Choroid plexus epithelial cell (primary cell): ENCODE data around the gene ZNF394.
"Not testable (repeated sequence)": the region's sequence is repeated elsewhere in the genome, so short reads cannot be mapped to it uniquely, and the experiment has no call there.

Source experiments
- DNase-seq: peaks from one replicate; pipeline ENCODE4 v3.0.0-alpha.2; 2010; ENCODE audit warnings: low read depth
- H3K4me3 ChIP-seq: 2 replicates; pipeline ENCODE4 v1.5.1; 2011; ENCODE audit warnings: low read depth, mild to moderate bottlenecking, control low read depth, low read length, moderate library complexity
- TF ChIP-seq, protein P1 (sequence below): conservative IDR thresholded peaks from 2 replicates; pipeline ENCODE4 v1.5.1; 2011; ENCODE audit warnings: low read depth, mild to moderate bottlenecking, control low read depth, inconsistent platforms, low read length, moderate library complexity

The ZNF394 gene

DNA sequence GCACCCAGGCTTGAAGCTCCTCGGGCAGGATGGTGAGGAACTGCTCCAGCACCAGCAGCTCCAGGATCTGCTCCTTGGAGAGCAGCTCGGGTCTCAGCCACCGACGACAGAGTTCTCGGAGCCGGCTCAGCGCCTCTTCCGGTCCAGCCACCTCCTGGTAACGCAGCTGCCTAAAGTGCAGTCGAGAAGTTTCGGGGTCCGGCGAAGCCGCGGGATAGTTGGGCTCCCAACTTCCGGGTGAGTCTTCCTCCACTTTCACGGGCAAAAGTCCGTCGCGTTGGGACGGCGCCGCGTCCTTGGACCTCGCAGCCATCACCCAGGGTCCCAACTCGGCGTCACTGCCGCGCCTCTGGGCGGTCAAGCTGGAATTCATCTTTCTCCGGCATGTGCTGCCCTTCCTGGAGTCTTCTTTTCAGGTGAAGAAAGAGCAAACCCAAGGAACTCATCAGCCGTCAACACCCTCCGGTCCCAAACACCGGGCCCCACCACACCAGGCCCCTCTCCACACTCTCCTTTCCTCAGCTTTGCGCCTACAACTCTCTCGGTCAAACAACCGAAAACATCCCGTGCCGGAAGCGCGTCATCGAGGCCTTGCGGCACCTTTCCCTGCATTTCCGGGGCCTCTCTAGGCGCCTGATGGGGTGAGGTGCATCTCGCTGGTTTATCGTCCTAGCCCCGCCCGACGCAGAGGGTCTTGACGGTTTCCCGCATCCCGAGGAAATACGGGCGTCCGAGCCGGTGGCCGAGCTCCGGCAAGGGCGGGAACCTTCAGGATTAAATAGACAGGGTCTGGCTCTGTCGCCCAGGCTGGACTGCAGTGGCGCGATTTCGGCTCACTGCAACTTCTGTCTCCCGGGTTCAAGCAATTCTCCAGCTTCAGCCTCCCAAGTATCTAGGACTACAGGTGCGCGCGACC, at the start of gene ZNF394:
Gene ZNF394, minus strand, starts transcription at position 561 of the 916 bp plus-strand sequence. Its CDS starts 188 bp downstream, at position 373.
- DNase-seq = peak; percentile 93
- H3K4me3 ChIP-seq = peak within 1 kb of the TSS; percentile 98
- TF ChIP-seq, protein P1, sequence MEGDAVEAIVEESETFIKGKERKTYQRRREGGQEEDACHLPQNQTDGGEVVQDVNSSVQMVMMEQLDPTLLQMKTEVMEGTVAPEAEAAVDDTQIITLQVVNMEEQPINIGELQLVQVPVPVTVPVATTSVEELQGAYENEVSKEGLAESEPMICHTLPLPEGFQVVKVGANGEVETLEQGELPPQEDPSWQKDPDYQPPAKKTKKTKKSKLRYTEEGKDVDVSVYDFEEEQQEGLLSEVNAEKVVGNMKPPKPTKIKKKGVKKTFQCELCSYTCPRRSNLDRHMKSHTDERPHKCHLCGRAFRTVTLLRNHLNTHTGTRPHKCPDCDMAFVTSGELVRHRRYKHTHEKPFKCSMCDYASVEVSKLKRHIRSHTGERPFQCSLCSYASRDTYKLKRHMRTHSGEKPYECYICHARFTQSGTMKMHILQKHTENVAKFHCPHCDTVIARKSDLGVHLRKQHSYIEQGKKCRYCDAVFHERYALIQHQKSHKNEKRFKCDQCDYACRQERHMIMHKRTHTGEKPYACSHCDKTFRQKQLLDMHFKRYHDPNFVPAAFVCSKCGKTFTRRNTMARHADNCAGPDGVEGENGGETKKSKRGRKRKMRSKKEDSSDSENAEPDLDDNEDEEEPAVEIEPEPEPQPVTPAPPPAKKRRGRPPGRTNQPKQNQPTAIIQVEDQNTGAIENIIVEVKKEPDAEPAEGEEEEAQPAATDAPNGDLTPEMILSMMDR = no peak

GRCh38 chr7:99549545-99549944, 49.5 kb upstream of the ZNF394 start:
- not testable (repeated sequence) for H3K4me3 ChIP-seq, DNase-seq

GRCh38 chr7:99545308-99545707, 45.2 kb upstream of the ZNF394 start:
- not testable (repeated sequence) for DNase-seq, H3K4me3 ChIP-seq

- TF ChIP-seq, protein P1 = no peak
- no peak overlapping the region for H3K4me3 ChIP-seq
- DNase-seq = no peak
Measured at GRCh38 chr7:99543916-99544315, 43.8 kb upstream of the ZNF394 start.

DNA sequence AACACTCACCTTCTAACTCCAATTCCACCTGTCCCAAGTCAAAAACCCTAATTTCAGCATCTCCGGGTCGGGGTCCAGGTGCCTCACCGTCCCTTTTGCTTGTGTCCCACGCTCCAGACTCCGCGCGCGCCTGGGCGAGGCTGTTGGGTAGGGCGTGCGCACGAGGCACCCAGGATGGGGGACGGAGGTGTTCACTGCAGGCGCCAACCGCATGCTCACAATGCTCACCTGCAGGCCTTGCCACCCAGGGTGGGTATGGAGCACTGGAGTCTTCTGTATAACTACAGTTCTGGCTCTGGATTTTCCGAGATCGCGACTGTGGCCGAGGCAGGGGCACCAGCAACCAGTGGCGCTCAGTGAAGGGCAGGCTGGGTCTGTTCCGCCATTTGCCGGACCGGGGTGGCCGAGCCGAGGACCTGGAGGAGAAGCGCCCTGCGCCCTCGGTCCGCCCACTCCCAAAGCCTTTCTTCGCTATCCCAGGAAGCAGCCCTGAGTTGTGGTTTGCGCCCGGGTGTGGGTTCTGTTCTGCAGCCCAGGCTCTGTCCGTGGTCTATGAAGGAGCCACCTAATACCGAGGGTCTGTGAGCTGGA, 43.1 kb upstream of the ZNF394 start:
- TF ChIP-seq, protein P1 = no peak
- H3K4me3 ChIP-seq = no peak overlapping the region
- no peak for DNase-seq

- no peak overlapping the region for H3K4me3 ChIP-seq
- TF ChIP-seq, protein P1 = no peak
- no peak for DNase-seq
Measured at GRCh38 chr7:99541212-99541611, 41.1 kb upstream of the ZNF394 start.

GRCh38 chr7:99540542-99540941, 40.5 kb upstream of the ZNF394 start:
- H3K4me3 ChIP-seq = no peak overlapping the region
- TF ChIP-seq, protein P1 = no peak
- no peak for DNase-seq

- TF ChIP-seq, protein P1 = no peak
- no peak overlapping the region for H3K4me3 ChIP-seq
Measured at GRCh38 chr7:99539213-99539811, 39.2 kb upstream of the ZNF394 start.

More at GRCh38 chr7:99539213-99539811, 39.2 kb upstream of the ZNF394 start:
- DNase-seq = no peak
